Measurements from ENCODE around the gene IDH1.

- TF ChIP-seq CTCF (IDR thresholded peaks at IDR 0.05) (no peak), POLR2A (IDR thresholded peaks at IDR 0.05; ENCODE audit: low read depth) (no peak), POLR2AphosphoS5 (IDR thresholded peaks at IDR 0.05) (no peak)
These were observed 11.7 kb upstream of the IDH1 start for GRCh38 chr2:208266553-208266893.
